ENCODE data around the gene FANCM. TPM values are rescaled to one million over a fixed set of nuclear protein-coding genes. Genes with fewer than 3 reads are reported as not detected.
A peak's percentile ranks its signal among the peaks of the same experiment; 100 is the strongest.

Gene FANCM
- total and polyA plus RNA-seq, 2 experiments from 2014 or later, result 19.6 to 21.1 TPM

- no peaks in the 10 kb centered on the region for H3K27me3 ChIP-seq (ENCODE audit: insufficient read depth)
- no peak for DNase-seq (ENCODE audit: low spot score)
- Mint-ChIP-seq H3K36me3 (ENCODE audit: low read depth) (no peaks in the 10 kb centered on the region; the same call in 2 of the 3 replicates), H3K4me1 (peaks cover 7% of the 10 kb centered on the region), H3K9me3 (no peaks in the 10 kb centered on the region), H3K27me3 (ENCODE audit: insufficient read depth, low read depth, poor library complexity) (no peaks in the 10 kb centered on the region), H3K27ac (no peak overlapping the region), H3K4me3 (no peak overlapping the region)
- no peaks in the 10 kb centered on the region for H3K36me3 ChIP-seq (ENCODE audit: insufficient read depth)
- no peaks in the 10 kb centered on the region for H3K79me2 ChIP-seq (replicated peaks; ENCODE audit: insufficient read depth)
- TF ChIP-seq REST (IDR thresholded peaks at IDR 0.05; ENCODE audit: unreplicated experiment) (no peak), POLR2AphosphoS5 (IDR thresholded peaks at IDR 0.05; ENCODE audit: low read depth) (no peak), ZNF114 (CRISPR knock-in tag; IDR thresholded peaks at IDR 0.05) (no peak), EZH2phosphoT487 (IDR thresholded peaks at IDR 0.05; ENCODE audit: unreplicated experiment) (no peak), STAT1 (IDR thresholded peaks at IDR 0.05; ENCODE audit: unreplicated experiment) (no peak), EZH2 (IDR thresholded peaks at IDR 0.05; ENCODE audit: low read depth, unreplicated experiment) (no peak), CREB1 (CRISPR knock-in tag; IDR thresholded peaks at IDR 0.05; ENCODE audit: low read depth) (no peak), NANOG (IDR thresholded peaks at IDR 0.05; ENCODE audit: borderline replicate concordance) (no peak), JUNB (IDR thresholded peaks at IDR 0.05; ENCODE audit: unreplicated experiment) (no peak), ETS1 (IDR thresholded peaks at IDR 0.05) (no peak), ZNF331 (CRISPR knock-in tag; IDR thresholded peaks at IDR 0.05; ENCODE audit: low read depth) (no peak)
- TF ChIP-seq, protein P1, sequence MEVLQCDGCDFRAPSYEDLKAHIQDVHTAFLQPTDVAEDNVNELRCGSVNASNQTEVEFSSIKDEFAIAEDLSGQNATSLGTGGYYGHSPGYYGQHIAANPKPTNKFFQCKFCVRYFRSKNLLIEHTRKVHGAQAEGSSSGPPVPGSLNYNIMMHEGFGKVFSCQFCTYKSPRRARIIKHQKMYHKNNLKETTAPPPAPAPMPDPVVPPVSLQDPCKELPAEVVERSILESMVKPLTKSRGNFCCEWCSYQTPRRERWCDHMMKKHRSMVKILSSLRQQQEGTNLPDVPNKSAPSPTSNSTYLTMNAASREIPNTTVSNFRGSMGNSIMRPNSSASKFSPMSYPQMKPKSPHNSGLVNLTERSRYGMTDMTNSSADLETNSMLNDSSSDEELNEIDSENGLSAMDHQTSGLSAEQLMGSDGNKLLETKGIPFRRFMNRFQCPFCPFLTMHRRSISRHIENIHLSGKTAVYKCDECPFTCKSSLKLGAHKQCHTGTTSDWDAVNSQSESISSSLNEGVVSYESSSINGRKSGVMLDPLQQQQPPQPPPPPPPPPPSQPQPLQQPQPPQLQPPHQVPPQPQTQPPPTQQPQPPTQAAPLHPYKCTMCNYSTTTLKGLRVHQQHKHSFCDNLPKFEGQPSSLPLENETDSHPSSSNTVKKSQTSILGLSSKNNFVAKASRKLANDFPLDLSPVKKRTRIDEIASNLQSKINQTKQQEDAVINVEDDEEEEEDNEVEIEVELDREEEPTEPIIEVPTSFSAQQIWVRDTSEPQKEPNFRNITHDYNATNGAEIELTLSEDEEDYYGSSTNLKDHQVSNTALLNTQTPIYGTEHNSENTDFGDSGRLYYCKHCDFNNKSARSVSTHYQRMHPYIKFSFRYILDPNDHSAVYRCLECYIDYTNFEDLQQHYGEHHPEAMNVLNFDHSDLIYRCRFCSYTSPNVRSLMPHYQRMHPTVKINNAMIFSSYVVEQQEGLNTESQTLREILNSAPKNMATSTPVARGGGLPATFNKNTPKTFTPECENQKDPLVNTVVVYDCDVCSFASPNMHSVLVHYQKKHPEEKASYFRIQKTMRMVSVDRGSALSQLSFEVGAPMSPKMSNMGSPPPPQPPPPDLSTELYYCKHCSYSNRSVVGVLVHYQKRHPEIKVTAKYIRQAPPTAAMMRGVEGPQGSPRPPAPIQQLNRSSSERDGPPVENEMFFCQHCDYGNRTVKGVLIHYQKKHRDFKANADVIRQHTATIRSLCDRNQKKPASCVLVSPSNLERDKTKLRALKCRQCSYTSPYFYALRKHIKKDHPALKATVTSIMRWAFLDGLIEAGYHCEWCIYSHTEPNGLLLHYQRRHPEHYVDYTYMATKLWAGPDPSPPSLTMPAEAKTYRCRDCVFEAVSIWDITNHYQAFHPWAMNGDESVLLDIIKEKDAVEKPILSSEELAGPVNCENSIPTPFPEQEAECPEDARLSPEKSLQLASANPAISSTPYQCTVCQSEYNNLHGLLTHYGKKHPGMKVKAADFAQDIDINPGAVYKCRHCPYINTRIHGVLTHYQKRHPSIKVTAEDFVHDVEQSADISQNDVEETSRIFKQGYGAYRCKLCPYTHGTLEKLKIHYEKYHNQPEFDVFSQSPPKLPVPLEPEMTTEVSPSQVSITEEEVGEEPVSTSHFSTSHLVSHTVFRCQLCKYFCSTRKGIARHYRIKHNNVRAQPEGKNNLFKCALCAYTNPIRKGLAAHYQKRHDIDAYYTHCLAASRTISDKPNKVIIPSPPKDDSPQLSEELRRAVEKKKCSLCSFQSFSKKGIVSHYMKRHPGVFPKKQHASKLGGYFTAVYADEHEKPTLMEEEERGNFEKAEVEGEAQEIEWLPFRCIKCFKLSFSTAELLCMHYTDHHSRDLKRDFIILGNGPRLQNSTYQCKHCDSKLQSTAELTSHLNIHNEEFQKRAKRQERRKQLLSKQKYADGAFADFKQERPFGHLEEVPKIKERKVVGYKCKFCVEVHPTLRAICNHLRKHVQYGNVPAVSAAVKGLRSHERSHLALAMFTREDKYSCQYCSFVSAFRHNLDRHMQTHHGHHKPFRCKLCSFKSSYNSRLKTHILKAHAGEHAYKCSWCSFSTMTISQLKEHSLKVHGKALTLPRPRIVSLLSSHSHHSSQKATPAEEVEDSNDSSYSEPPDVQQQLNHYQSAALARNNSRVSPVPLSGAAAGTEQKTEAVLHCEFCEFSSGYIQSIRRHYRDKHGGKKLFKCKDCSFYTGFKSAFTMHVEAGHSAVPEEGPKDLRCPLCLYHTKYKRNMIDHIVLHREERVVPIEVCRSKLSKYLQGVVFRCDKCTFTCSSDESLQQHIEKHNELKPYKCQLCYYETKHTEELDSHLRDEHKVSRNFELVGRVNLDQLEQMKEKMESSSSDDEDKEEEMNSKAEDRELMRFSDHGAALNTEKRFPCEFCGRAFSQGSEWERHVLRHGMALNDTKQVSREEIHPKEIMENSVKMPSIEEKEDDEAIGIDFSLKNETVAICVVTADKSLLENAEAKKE (CRISPR knock-in tag; IDR thresholded peaks at IDR 0.05), result no peak
- TF ChIP-seq, protein P2, sequence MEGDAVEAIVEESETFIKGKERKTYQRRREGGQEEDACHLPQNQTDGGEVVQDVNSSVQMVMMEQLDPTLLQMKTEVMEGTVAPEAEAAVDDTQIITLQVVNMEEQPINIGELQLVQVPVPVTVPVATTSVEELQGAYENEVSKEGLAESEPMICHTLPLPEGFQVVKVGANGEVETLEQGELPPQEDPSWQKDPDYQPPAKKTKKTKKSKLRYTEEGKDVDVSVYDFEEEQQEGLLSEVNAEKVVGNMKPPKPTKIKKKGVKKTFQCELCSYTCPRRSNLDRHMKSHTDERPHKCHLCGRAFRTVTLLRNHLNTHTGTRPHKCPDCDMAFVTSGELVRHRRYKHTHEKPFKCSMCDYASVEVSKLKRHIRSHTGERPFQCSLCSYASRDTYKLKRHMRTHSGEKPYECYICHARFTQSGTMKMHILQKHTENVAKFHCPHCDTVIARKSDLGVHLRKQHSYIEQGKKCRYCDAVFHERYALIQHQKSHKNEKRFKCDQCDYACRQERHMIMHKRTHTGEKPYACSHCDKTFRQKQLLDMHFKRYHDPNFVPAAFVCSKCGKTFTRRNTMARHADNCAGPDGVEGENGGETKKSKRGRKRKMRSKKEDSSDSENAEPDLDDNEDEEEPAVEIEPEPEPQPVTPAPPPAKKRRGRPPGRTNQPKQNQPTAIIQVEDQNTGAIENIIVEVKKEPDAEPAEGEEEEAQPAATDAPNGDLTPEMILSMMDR (conservative IDR thresholded peaks at IDR 0.05; ENCODE audit: low read depth in 2 of 2), result no peak
- peaks cover 13% of the 10 kb centered on the region for H3K4me1 ChIP-seq (ENCODE audit: insufficient read depth)
- H3K4me2 ChIP-seq, result peak overlapping the region; percentile 17; the same call in 1 of the 2 replicates
- no peak overlapping the region; the same call in 1 of the 2 replicates for H3K4me3 ChIP-seq
- H3F3A ChIP-seq (replicated peaks; ENCODE audit: low read depth), result no peaks in the 10 kb centered on the region
- H3K27ac ChIP-seq (ENCODE audit: low read depth), result no peak overlapping the region
- ATAC-seq, result no peak
- no peak overlapping the region for H2AFZ ChIP-seq
- no peaks in the 10 kb centered on the region for H4K20me1 ChIP-seq (replicated peaks; ENCODE audit: insufficient read depth)
- H3K9me2 ChIP-seq (ENCODE audit: insufficient read depth), result no peaks in the 10 kb centered on the region
Measured at GRCh38 chr14:45181329-45181728, 45.6 kb downstream of the FANCM start.

Measured in GM23338 (cell line).